Neural cell (in vitro differentiated cells): ENCODE measurements around the gene DNMT3B. TPM values are rescaled to one million over a fixed set of nuclear protein-coding genes. Genes with fewer than 3 reads are reported as not detected.

Experiments
- H2AFZ ChIP-seq: fragments of 200-600, 300-800 bp; sonication (generic), shearing (Covaris generic); 2 replicates; pipeline ENCODE4 v1.6.0; 2014; ENCODE audit warnings: low read depth, mild to moderate bottlenecking, antibody characterized with exemption, low read length, moderate library complexity
- H3F3A ChIP-seq: fragments of 200-600 bp; shearing (Covaris generic); 2 replicates; pipeline ENCODE4 v1.6.1; 2016; ENCODE audit warnings: mild to moderate bottlenecking, moderate library complexity, mixed read lengths, antibody characterized with exemption, low read length; ENCODE audit not compliant: insufficient read depth, poor library complexity, severe bottlenecking
- H3K27ac ChIP-seq: fragments of 200-600, 300-800 bp; sonication (generic), shearing (Covaris generic); 2 replicates; pipeline ENCODE4 v1.5.1; 2014; ENCODE audit warnings: mild to moderate bottlenecking, low read length, moderate library complexity
- H3K27me3 ChIP-seq: fragments of 300-800, 200-600 bp; sonication (generic), shearing (Covaris generic); 2 replicates; pipeline ENCODE4 v1.6.0; 2014; ENCODE audit warnings: mild to moderate bottlenecking, low read depth, low read length, moderate library complexity; ENCODE audit not compliant: insufficient read depth
- H3K36me3 ChIP-seq: fragments of 300-800, 200-600 bp; sonication (generic), shearing (Covaris generic); 2 replicates; pipeline ENCODE4 v1.5.1; 2014; ENCODE audit warnings: mild to moderate bottlenecking, antibody characterized with exemption, low read length, moderate library complexity; ENCODE audit not compliant: insufficient read depth
- H3K4me2 ChIP-seq: fragments of 300-800, 200-600 bp; sonication (generic), shearing (Covaris generic); 2 replicates; pipeline ENCODE4 v1.6.0; 2014; ENCODE audit warnings: mild to moderate bottlenecking, low read length
- H3K4me3 ChIP-seq: fragments of 300-800, 200-600 bp; sonication (generic), shearing (Covaris generic); 2 replicates; pipeline ENCODE4 v1.5.1; 2014; ENCODE audit warnings: mild to moderate bottlenecking, low read length, moderate library complexity
- H3K79me2 ChIP-seq: fragments of 200-600 bp; shearing (Covaris generic); replicated peaks from 2 replicates; pipeline ENCODE4 v1.6.0; 2014; ENCODE audit warnings: mild to moderate bottlenecking, low read length, moderate library complexity; ENCODE audit not compliant: insufficient read depth
- H3K9ac ChIP-seq: fragments of 300-800, 200-600 bp; sonication (generic), shearing (Covaris generic); 2 replicates; pipeline ENCODE4 v1.6.1; 2016; ENCODE audit warnings: mild to moderate bottlenecking, low read length, mixed read lengths
- H3K9me2 ChIP-seq: fragments of 200-600 bp; shearing (Covaris generic); 2 replicates; pipeline ENCODE4 v1.6.1; 2016; ENCODE audit warnings: mild to moderate bottlenecking, low read length, mixed read lengths; ENCODE audit not compliant: insufficient read depth
- H3K9me3 ChIP-seq: fragments of 200-600, 300-800 bp; sonication (generic), shearing (Covaris generic); 2 replicates; pipeline ENCODE4 v1.6.1; 2016; ENCODE audit warnings: mild to moderate bottlenecking, mixed run types, low read length, moderate library complexity, mixed read lengths
- H4K20me1 ChIP-seq: fragments of 200-600 bp; shearing (Covaris generic); 2 replicates; pipeline ENCODE4 v1.6.1; 2016; ENCODE audit warnings: mild to moderate bottlenecking, mixed run types; ENCODE audit not compliant: insufficient read depth
- EP300 ChIP-seq: fragments of 450-650 bp; conservative IDR thresholded peaks from 2 replicates; pipeline ENCODE4 v1.6.1; 2014; ENCODE audit warnings: antibody characterized with exemption, mild to moderate bottlenecking, moderate library complexity; ENCODE audit not compliant: poor library complexity, severe bottlenecking
- EZH2 ChIP-seq: fragments of 200-600, 300-800 bp; shearing (Covaris generic), sonication (generic); IDR thresholded peaks from 2 replicates; pipeline ENCODE4 v1.6.1; 2014; ENCODE audit warnings: antibody characterized with exemption, low read length, borderline replicate concordance, mild to moderate bottlenecking; ENCODE audit not compliant: insufficient read depth, poor library complexity, severe bottlenecking
- MXI1 ChIP-seq: fragments of 450-650 bp; conservative IDR thresholded peaks from 2 replicates; pipeline ENCODE4 v1.6.1; 2014; ENCODE audit warnings: antibody characterized with exemption, mild to moderate bottlenecking; ENCODE audit not compliant: poor library complexity, severe bottlenecking
- POLR2AphosphoS5 ChIP-seq: IDR thresholded peaks from 2 replicates; pipeline ENCODE4 v1.6.1; 2012
- RAD21 ChIP-seq: fragments of 450-650 bp; conservative IDR thresholded peaks from 2 replicates; pipeline ENCODE4 v1.6.1; 2014; ENCODE audit warnings: antibody characterized with exemption, mild to moderate bottlenecking, moderate library complexity
- SMC3 ChIP-seq: fragments of 450-650 bp; conservative IDR thresholded peaks from 2 replicates; pipeline ENCODE4 v1.6.1; 2014; ENCODE audit warnings: antibody characterized with exemption, mild to moderate bottlenecking, moderate library complexity; ENCODE audit not compliant: poor library complexity
- TAF1 ChIP-seq: IDR thresholded peaks from 2 replicates; pipeline ENCODE4 v1.6.1; 2012; ENCODE audit warnings: low read depth
- polyA plus RNA-seq: library from polyadenylated mRNA; depleted of rRNA; stranded (reverse); fragments of >200 nt; gene quantifications from 2 replicates; pipeline ENCODE4 v1.2.3, GENCODE V29; 2014
- TF ChIP-seq, protein P1 (sequence below): IDR thresholded peaks from 2 replicates; pipeline ENCODE4 v1.6.1; 2012; ENCODE audit warnings: borderline replicate concordance
- TF ChIP-seq, protein P2 (sequence below): fragments of 450-650 bp; IDR thresholded peaks from 2 replicates; pipeline ENCODE4 v1.5.1; 2014; ENCODE audit warnings: antibody characterized with exemption, mild to moderate bottlenecking, moderate library complexity; ENCODE audit not compliant: poor library complexity, severe bottlenecking

DNMT3B gene
- polyA plus RNA-seq, 1 donor from 2014 or later: 8.7 TPM

DNA sequence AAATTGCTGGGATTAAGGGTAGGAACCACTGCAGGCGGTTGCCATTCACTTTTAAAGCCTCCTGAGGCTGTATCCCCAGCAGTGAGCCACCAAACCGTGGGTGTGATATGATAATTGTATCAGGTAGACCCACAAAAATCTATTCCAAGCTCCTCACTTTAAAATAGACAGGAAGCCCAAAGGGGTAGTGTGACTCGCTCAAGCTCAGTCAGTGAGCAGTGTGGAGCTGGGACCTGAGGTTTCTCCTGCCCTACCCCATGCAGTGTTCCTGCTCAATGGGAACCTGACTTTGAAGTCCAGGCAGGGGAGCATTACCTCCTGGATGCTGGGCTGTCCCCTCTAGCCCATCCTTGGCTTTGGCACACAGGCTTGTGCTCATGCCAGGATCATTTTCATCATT lies 42.6 kb downstream of the DNMT3B start (continued):
- TF ChIP-seq, protein P1, sequence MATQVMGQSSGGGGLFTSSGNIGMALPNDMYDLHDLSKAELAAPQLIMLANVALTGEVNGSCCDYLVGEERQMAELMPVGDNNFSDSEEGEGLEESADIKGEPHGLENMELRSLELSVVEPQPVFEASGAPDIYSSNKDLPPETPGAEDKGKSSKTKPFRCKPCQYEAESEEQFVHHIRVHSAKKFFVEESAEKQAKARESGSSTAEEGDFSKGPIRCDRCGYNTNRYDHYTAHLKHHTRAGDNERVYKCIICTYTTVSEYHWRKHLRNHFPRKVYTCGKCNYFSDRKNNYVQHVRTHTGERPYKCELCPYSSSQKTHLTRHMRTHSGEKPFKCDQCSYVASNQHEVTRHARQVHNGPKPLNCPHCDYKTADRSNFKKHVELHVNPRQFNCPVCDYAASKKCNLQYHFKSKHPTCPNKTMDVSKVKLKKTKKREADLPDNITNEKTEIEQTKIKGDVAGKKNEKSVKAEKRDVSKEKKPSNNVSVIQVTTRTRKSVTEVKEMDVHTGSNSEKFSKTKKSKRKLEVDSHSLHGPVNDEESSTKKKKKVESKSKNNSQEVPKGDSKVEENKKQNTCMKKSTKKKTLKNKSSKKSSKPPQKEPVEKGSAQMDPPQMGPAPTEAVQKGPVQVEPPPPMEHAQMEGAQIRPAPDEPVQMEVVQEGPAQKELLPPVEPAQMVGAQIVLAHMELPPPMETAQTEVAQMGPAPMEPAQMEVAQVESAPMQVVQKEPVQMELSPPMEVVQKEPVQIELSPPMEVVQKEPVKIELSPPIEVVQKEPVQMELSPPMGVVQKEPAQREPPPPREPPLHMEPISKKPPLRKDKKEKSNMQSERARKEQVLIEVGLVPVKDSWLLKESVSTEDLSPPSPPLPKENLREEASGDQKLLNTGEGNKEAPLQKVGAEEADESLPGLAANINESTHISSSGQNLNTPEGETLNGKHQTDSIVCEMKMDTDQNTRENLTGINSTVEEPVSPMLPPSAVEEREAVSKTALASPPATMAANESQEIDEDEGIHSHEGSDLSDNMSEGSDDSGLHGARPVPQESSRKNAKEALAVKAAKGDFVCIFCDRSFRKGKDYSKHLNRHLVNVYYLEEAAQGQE: no peak
- no peak for TF ChIP-seq EP300

DNA sequence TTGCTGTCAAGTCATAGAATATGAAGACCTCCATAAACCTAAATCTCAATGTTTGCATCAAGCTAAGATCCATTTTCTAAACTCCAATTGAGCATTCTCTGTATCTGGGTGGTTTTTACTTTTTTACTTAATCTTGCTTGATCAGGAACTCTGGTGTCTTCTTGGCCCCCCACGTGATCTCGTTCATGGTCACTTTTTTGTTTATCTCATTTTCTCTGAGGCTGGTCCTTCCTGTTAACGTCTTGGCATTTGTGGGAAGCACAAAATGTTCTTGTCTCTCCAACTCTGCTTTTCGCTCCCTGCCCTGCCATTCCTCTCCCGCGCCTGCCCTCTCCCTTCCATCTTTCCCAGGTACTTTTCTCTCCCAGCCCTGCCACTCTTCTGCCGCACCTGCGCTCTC lies 43.5 kb downstream of the DNMT3B start:
- no peaks in the 10 kb centered on the region for H3K36me3 ChIP-seq
- no peaks in the 10 kb centered on the region for H3K79me2 ChIP-seq
- no peak overlapping the region for H3K4me3 ChIP-seq
- H4K20me1 ChIP-seq: no peaks in the 10 kb centered on the region
- H3F3A ChIP-seq: no peaks in the 10 kb centered on the region
- H3K9me2 ChIP-seq: no peaks in the 10 kb centered on the region
- H3K27me3 ChIP-seq: no peaks in the 10 kb centered on the region
- no peak overlapping the region for H2AFZ ChIP-seq
- TF ChIP-seq MXI1 (no peak), EZH2 (no peak), SMC3 (no peak), RAD21 (no peak), EP300 (no peak), POLR2AphosphoS5 (no peak), TAF1 (no peak)
- TF ChIP-seq, protein P1: no peak
- TF ChIP-seq, protein P2, sequence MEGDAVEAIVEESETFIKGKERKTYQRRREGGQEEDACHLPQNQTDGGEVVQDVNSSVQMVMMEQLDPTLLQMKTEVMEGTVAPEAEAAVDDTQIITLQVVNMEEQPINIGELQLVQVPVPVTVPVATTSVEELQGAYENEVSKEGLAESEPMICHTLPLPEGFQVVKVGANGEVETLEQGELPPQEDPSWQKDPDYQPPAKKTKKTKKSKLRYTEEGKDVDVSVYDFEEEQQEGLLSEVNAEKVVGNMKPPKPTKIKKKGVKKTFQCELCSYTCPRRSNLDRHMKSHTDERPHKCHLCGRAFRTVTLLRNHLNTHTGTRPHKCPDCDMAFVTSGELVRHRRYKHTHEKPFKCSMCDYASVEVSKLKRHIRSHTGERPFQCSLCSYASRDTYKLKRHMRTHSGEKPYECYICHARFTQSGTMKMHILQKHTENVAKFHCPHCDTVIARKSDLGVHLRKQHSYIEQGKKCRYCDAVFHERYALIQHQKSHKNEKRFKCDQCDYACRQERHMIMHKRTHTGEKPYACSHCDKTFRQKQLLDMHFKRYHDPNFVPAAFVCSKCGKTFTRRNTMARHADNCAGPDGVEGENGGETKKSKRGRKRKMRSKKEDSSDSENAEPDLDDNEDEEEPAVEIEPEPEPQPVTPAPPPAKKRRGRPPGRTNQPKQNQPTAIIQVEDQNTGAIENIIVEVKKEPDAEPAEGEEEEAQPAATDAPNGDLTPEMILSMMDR: no peak
- no peak overlapping the region for H3K9ac ChIP-seq
- H3K4me2 ChIP-seq: no peak overlapping the region
- H3K9me3 ChIP-seq: no peaks in the 10 kb centered on the region
- H3K27ac ChIP-seq: no peak overlapping the region
